Dermis microvascular lymphatic vessel endothelial cell (primary cell): ENCODE data around the gene USP13. TPM values are rescaled to one million over a fixed set of nuclear protein-coding genes. Genes with fewer than 3 reads are reported as not detected.
"Not testable (repeated sequence)": the region's sequence is repeated elsewhere in the genome, so short reads cannot be mapped to it uniquely, and the experiment has no call there.

ENCODE experiments used
- DNase-seq, 2 donors: peaks; one replicate each; pipeline versions ENCODE4 v3.0.0 to v3.0.0-alpha.2; 2010; ENCODE audit warnings: low read depth in 2 of 2
- total RNA-seq: library from RNA; depleted of rRNA; stranded (reverse); fragments of >200 nt; gene quantifications from 2 replicates; pipeline ENCODE4 v1.2.1, GENCODE V29; 2014

USP13 gene
- total RNA-seq, 1 donor from 2014 or later: 18.5 TPM

DNA sequence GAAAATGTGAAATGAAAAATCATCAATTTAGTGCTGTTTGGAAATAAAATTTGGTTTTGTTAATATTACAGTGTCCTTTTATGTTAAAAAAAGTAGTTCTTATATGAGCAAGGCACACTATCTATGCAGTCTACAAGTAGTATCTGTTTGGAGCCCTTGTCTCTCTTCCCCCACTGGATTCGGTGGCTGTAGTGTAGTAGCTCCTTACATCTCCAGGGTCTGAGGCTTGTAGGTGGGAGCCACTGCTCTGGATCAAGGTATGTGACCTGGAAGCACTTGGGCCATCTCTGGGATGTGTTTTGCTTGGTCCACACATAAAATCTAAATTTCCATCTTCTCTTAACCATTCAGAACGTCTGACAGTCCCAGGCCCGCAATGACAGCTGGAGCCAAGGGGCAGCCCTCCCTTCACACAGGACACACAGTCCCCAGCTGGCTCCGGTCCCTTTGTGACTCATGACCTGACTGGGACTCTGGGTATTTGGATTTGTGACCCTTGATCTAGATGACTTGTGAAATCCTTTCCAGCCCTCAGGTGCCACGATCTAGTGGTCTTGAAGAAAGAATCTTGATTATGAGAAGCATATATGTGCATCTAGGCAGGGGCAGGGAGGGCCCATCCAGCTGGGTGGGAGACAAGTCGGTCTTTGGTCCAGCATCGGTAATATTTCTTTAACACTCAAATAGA is 80.0 kb downstream of the USP13 start:
- DNase-seq: no peak

DNA sequence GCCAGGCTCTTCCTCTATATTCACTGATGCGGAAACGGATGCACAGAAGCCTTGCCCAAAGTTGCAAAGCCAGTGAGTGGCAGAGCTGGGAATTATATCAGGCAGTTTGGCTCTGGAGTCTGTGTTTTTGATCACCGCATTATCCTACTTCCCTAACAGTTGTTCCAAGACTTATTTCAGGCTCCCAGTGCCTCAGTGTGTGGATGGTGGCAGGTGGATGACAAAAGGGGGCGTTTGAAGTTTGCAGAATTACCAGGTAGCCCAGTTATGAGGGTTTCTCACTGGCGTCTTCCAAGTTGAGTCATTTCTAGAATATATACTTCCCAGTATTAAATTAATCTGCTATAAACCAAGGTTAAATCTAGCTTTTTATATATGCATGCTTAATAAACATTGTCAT is 81.0 kb downstream of the USP13 start:
- no peak for DNase-seq

- DNase-seq: no peak
These were observed 81.8 kb downstream of the USP13 start for GRCh38 chr3:179734497-179735281.

DNA sequence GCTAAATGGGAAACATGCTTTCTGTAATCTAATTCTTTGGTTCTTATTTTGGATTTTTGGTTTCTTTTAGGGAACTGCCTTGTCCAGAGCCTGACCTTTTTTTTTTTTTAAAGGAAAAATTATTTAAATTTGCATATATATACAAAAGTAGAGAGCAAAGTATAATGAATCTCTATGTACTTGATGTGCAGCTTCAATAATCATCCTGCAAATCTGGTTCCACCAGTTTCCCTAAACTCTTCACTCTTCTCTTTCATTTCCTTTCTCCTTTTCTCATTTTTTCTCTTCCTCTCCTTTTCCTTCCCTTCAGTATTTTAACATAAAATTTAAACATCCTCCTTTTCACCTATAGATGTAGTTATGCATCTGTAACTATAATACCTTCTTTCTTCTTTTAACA is 82.5 kb downstream of the USP13 start:
- DNase-seq: no peak

DNA sequence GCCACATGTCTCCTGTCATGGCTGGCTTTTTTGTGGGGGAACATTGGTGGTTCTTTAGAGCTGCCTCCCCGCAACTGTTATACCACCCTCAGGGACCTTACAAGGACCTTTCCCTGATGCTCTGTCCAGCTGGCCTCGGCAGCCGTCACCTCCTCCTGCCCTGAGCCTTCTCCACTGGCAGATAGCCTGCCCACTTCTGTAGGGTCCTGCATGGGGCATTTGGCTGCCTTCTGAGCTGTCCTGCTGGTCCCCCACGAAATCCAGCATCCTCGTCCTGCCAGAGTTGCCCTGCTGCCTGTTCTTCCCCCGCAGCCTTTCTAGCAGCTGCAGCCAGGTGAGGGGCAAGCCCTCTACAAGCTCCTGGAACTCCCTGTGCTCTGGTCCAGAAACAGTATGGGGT is 86.2 kb downstream of the USP13 start:
- DNase-seq: no peak

- DNase-seq: peak; percentile 51 to 75
These were observed 87.2 kb downstream of the USP13 start for GRCh38 chr3:179739816-179740594.

- DNase-seq: no peak
These were observed 91.1 kb downstream of the USP13 start for GRCh38 chr3:179743913-179744312.

DNA sequence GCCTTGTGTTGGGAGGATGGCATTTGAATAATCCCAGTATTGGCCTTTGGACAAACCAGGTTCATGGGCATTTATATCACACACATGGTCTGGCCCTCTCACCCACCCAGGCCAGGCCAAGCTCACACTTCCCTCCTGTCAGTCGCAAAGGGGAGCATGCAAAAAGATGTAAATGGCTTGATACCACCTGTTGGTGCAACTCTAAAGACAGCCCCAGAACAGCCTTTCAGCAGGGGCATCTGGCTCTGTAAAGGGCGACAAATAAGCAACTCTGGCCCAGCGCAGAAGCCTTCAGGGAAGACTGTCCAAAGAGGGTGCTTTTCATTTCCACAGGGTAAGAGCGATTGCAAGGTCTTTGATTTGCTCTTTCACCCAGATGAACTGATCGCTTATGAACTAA is 91.8 kb downstream of the USP13 start:
- no peak for DNase-seq

DNA sequence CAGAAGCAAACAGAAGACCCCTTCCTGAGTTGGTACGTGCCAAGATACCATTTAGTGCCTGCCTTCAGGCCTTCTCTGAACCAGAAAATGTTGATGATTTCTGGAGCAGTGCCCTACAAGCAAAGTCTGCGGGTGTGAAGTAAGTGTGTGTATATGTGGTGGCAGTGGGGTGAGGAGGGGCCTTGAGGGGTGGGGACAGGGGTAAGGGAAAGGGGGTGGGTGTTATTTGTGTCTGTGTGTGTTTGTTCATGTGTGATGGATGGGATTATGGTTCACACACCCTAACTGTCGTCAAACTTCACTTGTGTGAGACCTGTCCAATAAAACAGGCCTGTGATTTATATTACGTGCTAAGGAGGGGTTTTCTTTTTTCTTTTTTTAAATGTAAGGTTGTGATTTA is 92.2 kb downstream of the USP13 start:
- no peak for DNase-seq

GRCh38 chr3:179745716-179746115 is 92.9 kb downstream of the USP13 start:
- peak in 1 of 2 donors; percentile 25 for DNase-seq

- DNase-seq: peak; percentile 21 to 50
These were observed 98.0 kb downstream of the USP13 start for GRCh38 chr3:179750720-179751328.

DNA sequence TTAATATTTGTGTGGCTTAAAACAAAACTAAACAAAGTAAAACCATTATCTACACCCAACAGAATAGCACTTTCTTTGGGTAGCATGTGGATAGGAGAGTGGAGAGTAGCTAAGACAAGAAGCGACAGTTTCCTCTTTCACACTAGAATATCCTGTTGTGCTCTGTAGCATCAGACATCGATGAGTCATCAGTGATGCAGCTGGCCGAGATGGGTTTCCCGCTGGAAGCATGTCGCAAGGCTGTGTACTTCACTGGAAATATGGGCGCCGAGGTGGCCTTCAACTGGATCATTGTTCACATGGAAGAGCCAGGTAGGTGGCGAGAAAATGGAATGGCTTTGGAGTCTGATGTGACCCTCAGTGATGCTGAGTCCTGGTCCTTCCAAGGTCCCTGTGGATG is 108.1 kb downstream of the USP13 start:
- peak; percentile 78 to 87 for DNase-seq

- no peak for DNase-seq
These were observed 112.6 kb downstream of the USP13 start for GRCh38 chr3:179765396-179765795.

DNA sequence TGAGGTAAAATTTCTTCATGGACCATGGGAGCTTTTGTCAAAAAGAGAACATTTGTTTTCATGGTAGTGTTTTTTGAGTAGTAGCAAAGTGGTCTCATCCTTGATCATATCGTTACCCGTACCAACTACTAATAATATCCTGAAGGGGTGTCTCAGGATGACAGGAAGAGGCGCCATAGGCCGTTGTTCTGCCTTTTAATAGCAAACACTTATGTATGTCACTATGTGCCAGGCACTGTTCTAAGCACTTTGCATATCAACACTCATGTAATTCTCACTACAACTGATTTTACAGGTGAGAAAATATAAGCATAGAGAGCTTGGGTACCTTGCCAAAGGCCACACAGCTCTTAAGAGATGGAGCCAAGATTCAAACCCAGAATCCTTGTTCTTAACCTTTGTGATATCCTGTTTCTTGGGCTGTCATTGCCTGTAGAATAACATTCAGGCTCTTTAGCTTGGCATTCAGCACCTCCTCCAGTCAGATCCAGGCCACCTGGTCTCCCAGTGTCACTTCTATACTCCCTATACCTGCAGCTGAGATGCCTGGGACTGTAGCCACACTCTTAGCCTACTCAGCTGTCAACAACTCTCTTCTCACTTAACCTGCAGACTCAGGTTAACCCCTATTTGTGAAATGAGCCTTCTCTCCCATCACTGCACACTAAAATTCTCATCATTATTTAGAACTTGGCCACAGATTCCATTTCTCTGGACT is 113.7 kb downstream of the USP13 start:
- no peak for DNase-seq

DNA sequence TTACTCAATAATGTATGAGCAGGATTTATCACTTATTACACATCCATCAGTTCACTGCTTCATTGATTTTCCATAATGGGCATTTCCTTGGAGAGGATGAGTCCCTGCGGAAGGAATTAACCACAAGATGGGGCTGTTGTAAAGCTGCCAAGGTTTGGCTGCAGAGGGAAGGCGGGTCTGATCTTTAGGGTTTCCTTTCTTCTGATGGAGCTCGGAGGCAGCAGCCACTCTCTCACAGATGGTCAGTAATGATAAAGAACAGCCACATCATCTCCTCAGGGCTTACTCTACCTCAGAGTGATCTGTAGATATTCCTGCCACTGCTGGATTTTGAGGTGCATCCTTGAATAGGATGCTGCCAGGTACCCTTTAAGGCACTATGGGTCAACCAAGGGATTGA is 115.2 kb downstream of the USP13 start:
- DNase-seq: peak in 1 of 2 donors; percentile 46

GRCh38 chr3:179769411-179770247 is 116.8 kb downstream of the USP13 start:
- peak; percentile 45 to 67 for DNase-seq

DNA sequence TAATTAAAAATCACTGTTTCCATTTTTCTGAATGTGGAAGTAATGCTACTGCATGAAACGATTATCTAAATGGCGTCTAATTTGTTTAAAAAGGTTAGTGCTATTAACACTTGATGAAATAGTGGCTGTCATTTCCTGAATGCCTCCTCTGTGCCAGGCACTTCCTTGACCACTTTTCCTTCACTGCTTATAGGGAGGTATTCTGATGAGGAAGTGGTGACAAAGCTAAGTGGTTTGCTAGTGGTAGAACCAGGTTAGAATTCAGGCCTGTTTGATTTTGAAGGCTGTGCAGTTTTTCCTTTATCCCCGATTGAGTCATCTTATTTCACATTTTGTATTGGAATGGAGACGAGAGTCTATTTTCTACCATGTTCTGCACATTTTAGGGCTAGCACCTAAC is 119.0 kb downstream of the USP13 start:
- no peak for DNase-seq

DNA sequence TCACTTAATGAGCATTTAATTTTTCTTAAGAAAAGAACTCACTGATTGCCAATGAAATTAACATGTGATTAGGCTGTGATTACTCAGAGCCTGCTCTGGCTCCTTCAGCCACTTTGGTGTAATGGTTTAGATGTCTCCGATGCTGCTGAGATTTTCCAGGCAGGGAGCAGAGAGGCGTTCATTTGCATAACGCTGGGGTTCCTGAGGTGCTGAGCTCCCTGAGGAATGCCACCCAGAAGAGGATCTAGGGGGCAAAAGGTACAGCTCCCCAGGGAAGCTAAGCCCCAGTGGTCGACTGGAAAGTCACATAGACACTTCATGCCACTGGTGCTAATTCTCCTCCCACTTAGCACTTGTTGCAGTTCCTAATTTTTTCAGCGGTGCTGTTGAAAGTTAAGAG is 119.5 kb downstream of the USP13 start:
- DNase-seq: no peak

GRCh38 chr3:179775416-179776122 is 122.7 kb downstream of the USP13 start:
- DNase-seq: no peak

GRCh38 chr3:179782841-179783240 is 130.0 kb downstream of the USP13 start:
- DNase-seq: not testable (repeated sequence)
